Activated CD4-positive, alpha-beta T cell treated with anti-CD3 and anti-CD28 coated beads, Interleukin-2, amount 50 U/mL, for 24 hours (primary cell): ENCODE results near the gene SVIL.
"Not testable (repeated sequence)": the region's sequence is repeated elsewhere in the genome, so short reads cannot be mapped to it uniquely, and the experiment has no call there.

Source experiments
- DNase-seq, 2 donors: peaks; one replicate each; pipeline ENCODE4 v3.0.0-alpha.2; 2020; ENCODE audit warnings: low read depth in 1 of 2, low spot score in 1 of 2

SVIL gene

GRCh38 chr10:29606693-29607092, 28.1 kb downstream of the SVIL start:
- not testable (repeated sequence) for DNase-seq

GRCh38 chr10:29604291-29604825, 30.4 kb downstream of the SVIL start:
- no peak for DNase-seq

DNA sequence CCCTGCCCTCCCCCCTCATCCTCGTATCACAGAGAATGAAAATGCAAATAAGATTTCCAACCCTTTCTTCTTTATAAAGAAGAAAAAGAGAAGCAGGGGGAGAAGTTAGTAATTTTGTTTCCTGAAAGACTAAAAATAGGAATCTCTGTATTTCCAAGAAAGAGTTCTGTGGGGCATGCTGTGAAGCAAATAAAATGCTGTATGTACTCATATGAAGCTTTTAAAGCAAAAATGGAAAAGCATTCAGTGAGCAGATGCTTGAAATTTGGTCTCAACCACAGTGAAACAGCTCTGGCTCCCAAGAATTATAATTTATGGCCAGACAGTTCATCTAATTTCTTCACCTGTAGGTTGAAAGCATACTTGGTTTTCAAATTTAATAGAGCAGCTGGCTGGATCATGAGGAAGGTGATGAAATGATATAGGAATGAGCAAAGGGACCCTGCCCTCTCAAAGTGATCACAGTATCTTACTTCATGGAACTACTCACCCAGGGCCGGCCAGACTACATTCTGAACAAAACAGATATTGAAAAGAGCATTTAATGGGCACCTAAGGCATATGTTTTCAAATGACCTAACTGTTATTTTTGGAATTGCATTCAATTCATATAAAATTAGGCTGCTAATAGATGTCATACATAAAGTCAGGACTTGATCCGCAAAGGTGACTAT, 31.4 kb downstream of the SVIL start:
- DNase-seq, result no peak

- DNase-seq, result no peak
Measured at GRCh38 chr10:29600821-29601220, 34.0 kb downstream of the SVIL start.

GRCh38 chr10:29600067-29600466, 34.7 kb downstream of the SVIL start:
- no peak for DNase-seq

DNA sequence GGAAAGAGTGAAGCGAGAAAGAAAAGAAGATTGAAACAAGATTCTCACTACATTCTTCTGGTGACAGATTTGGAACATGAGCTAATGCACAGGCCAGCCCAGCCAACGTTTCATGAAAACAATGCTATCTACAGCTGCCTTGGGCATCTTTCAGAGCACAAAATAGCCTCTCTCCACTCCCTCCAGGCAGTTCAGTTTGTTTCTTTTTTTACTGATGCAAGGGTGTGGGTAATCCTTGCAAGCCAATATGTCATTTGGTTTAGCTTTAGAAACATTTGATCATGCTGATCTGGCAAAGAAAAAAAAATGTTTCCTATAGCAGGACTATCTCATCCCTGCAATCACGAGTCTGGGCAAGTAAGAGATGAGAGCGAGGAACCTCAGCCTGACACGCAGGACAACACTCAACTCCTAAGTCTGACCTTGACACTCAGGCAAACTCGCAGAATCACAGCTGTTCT, 35.9 kb downstream of the SVIL start:
- DNase-seq, result no peak

- no peak for DNase-seq
Measured at GRCh38 chr10:29596826-29597225, 37.9 kb downstream of the SVIL start.

DNA sequence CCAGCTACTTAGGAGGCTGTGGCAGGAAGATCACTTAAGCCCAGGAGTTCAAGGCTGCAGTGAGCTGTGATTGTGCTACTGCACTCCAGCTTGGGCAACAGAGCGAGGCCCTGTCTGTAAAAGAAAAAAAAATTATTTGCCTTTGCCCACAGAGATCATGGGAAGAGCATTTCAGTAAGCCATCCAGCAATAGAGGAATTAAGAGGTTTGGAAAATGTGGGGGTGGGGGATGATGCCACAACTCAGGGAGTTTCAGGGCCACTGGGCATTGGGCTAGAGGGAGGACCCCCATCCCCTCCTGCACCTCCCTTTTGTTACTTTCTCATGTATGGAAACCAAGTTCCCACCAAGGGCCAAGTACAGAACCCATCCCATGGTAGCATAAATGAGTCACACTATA, 38.4 kb downstream of the SVIL start:
- DNase-seq, result no peak

GRCh38 chr10:29595636-29596225, 39.0 kb downstream of the SVIL start:
- no peak for DNase-seq

GRCh38 chr10:29595146-29595545, 39.6 kb downstream of the SVIL start:
- no peak for DNase-seq

- DNase-seq, result no peak
Measured at GRCh38 chr10:29591651-29591968, 43.2 kb downstream of the SVIL start.

- DNase-seq, result no peak
Measured at GRCh38 chr10:29590915-29591650, 43.7 kb downstream of the SVIL start.

DNA sequence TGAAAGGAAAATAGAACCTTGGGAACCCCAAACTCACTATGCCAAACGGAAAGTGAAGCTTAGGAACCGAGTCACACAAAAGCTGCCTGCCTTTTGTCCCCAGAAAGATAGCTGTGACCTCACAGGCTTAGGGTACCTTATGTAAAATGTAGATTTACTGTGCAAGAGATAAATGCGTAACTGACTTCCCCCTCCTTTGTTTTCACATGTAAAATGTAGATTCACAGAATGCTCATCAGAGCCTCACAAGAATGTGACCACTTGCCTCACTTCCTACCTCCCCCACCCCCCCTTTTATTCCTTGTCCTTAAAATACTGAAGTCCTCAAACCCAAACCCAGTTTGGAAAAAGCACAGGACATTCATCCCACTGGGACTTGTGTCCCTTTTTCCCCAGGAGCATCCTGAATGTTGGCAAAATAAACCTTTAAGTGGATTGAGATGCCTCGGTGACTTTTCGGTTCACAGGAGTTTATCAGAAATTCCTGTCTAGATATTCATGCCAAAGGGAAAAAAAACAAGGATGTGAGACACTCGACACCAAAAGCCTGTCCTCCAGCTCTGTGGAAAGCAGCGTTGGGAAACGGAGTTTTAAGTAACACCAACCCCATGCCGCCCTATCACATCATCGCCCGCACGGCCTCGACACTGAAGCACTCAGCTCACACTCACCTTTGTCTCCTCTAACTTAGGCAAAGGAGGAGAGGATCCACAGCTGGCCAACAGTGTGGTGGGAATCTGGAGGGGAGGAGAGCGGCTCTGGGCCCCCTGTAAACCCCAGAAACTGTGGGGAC, 45.9 kb downstream of the SVIL start:
- no peak for DNase-seq

GRCh38 chr10:29587750-29588628, 46.8 kb downstream of the SVIL start:
- DNase-seq, result not testable (repeated sequence)

GRCh38 chr10:29587102-29587749, 47.5 kb downstream of the SVIL start:
- not testable (repeated sequence) for DNase-seq

DNA sequence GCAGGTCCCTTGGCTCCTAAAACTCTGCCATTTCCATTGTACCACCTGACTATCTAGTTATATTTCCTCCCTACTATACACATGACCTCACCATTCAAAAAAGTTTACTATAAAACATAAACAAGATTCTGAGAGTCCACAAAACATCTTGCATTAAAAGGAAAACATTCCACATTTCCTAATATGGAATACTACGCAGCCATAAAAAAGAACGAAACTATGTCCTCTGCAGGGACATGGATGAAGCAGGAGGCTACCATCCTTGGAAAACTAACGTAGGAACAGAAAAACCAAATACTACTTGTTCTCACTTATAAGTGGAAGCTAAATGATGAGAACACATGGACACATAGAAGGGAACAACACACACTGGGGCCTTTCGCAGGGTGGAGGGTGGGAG, 48.3 kb downstream of the SVIL start:
- DNase-seq, result no peak

- no peak for DNase-seq
Measured at GRCh38 chr10:29585488-29585976, 49.2 kb downstream of the SVIL start.

GRCh38 chr10:29584436-29584835, 50.3 kb downstream of the SVIL start:
- no peak for DNase-seq

- no peak for DNase-seq
Measured at GRCh38 chr10:29583674-29584073, 51.1 kb downstream of the SVIL start.

GRCh38 chr10:29582769-29583168, 52.0 kb downstream of the SVIL start:
- DNase-seq, result not testable (repeated sequence)
